Measurements from ENCODE around the gene RPTOR.
A peak's percentile ranks its signal among the peaks of the same experiment; 100 is the strongest.
"Not testable (repeated sequence)": the region's sequence is repeated elsewhere in the genome, so short reads cannot be mapped to it uniquely, and the experiment has no call there.

The RPTOR gene, protein sequence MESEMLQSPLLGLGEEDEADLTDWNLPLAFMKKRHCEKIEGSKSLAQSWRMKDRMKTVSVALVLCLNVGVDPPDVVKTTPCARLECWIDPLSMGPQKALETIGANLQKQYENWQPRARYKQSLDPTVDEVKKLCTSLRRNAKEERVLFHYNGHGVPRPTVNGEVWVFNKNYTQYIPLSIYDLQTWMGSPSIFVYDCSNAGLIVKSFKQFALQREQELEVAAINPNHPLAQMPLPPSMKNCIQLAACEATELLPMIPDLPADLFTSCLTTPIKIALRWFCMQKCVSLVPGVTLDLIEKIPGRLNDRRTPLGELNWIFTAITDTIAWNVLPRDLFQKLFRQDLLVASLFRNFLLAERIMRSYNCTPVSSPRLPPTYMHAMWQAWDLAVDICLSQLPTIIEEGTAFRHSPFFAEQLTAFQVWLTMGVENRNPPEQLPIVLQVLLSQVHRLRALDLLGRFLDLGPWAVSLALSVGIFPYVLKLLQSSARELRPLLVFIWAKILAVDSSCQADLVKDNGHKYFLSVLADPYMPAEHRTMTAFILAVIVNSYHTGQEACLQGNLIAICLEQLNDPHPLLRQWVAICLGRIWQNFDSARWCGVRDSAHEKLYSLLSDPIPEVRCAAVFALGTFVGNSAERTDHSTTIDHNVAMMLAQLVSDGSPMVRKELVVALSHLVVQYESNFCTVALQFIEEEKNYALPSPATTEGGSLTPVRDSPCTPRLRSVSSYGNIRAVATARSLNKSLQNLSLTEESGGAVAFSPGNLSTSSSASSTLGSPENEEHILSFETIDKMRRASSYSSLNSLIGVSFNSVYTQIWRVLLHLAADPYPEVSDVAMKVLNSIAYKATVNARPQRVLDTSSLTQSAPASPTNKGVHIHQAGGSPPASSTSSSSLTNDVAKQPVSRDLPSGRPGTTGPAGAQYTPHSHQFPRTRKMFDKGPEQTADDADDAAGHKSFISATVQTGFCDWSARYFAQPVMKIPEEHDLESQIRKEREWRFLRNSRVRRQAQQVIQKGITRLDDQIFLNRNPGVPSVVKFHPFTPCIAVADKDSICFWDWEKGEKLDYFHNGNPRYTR (N-terminal part only)

DNA sequence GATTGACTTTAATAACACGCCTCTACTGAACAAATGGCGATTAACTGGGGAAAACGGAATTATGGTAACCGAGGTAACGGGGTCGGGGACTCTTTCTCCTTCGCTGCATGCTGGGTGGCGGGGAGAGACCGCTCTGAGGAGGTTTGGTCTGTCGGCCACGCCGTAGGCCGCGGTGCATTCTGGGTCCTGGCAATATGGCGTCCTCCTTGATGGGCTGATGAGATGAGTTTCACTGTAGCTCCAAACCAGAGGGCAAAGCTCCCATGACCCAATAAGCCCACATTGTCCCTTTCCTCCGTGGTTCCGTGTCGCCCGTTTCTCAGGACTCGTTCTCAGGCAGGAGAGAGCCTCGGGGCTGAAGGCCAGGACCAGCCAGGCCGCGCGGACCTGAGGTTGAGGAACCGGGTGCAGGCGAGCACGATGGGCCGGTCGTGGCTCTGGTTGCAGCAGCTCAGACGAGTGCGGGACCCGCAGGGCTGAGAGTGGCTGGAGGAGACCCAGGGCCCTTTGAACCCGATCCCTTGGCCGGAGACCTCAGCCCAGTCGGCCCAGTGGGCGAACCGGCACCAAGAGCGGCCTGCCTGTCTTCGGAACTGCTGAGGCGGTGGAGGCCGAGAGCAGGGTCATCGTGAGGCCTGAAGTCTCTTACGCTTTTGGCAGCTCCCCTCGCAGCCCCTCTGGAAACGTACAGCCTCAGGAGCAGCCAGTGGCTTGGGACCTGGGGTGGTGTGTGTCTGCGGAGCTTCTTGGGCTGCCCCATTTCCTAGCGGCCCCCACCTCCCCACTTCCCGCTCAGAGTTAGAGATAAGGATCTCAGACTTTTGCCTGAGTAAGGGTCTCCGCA lies at the start of gene RPTOR:
TSS of gene RPTOR (plus strand) at position 184 of the 844 bp plus-strand sequence. CDS start 792 bp downstream, outside the sequence.
- peak; percentile 96 for DNase-seq

DNA sequence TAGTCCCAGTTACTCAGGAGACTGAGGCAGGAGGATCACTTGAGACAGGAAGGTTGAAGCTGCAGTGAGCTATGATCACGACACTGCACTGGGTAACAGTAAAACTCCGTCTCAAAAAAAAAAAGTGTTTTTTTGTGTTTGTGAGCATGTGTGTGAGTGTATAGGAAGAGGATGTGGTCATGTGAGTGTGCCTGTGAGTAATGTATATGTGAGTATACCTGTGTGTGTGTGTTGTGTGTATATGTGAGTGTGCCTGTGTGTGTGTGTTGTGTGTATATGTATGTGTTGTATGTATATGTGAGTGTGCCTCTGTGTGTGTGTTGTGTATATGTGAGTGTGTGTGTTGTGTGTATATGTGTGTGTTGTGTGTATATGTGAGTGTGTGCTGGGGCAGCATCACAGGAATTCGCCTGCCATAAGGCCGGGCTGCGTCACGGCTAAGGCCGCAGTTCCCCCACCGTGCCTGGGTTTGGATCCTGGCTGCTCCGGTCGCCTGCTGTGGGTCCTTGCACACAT lies 46.9 kb upstream of the RPTOR start:
- DNase-seq = no peak

DNA sequence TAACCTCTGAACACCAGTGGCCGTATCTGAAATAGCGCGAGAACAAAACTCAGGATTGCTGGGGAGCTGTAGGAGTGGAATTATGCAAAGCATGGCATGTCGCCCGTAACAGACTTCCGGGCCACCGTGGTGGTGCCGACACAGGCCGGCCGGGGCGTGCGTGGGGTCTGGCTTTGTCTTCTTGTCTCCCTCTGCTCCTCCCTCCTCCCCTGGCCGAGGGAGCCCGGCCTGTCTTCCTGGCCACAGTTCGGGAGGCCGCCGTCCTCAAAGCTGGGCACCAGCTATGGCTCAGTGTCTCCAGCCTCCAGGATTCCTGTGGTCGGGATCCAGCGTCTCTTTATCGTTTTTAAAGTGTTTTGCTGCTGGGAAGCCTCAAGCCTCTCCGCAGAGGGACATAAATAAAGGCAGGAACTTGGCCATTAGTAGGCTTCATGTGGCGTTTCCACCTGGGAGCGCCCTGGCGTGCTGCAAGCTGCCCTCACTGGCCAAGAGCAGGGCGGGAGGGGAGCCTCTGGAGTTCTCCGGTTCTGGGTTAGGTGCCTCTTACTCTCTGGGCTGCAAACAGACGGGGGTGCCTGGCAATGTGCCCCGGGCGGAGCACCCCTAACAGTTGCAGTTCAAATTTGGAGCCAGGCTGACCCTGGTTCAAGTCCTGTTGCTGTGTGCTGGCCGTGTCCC lies 46.3 kb upstream of the RPTOR start:
- DNase-seq = no peak

DNA sequence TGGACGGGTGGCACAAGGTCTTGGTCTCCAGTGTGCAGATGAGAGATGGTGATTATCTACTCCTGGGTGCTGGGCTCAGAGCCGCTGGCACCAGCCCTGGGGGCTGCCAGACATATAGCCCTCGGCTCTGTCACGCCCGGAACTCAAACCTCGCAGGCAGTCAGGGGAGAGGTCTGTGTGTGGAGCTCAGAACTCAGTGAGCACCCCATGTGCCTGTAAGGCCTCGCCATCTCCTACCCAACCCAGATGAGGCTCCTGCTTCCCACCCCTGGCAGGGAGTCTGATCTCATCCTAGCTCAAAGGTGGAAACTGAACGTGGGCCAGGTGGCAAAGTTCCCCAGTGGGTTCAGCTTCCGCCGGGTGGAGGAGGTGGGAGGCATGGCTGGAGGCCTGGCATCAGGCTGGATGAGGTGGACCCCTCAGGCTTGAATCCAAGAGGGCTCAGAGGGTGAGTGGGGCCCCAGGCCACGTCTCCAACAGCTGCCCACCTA lies 45.7 kb upstream of the RPTOR start:
- DNase-seq = no peak

DNA sequence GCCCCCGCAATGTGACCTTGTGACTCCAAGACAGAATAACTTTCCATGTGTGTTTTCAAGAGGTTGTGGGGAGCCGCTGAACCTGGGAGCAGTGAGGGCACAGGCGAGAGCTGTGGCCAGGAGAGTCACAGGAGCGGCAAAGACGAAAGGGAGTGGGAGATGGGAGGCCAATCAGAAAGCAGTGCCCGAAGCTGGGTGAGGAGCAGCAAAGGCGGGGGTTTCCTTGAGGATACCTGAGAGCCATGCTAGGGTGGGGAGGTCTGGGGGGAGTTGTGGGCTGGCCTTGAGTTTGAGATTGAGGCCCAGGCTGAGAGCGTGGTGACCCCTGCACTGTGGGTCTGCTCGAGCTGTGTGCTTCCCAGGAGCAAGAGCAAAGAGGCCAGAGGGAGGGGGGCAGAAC lies 45.1 kb upstream of the RPTOR start:
- DNase-seq = no peak

- no peak for DNase-seq
Measured at GRCh38 chr17:80499961-80500665, 44.5 kb upstream of the RPTOR start.

GRCh38 chr17:80501741-80502577 lies 42.7 kb upstream of the RPTOR start:
- DNase-seq = no peak

- DNase-seq = no peak
Measured at GRCh38 chr17:80502578-80502877, 42.1 kb upstream of the RPTOR start.

DNA sequence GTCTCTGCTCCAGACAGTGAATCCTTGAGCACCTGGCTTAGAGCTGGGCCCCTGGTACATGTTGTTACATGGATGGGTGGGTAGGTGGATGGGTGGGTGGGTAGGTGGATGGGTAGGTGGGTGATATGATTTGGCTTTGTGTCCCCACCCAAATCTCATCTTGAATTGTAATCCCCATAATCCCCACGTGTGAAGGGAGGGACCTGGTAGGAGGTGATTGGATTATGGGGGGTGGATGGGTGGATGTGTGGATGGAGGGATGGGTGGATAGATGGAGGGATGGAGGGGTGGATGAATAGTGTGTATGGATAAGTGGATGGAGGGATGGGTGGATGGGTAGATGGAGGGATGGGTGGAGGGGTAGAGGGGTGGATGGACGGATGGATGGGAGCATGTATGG lies 41.6 kb upstream of the RPTOR start:
- DNase-seq = peak; percentile 68

DNA sequence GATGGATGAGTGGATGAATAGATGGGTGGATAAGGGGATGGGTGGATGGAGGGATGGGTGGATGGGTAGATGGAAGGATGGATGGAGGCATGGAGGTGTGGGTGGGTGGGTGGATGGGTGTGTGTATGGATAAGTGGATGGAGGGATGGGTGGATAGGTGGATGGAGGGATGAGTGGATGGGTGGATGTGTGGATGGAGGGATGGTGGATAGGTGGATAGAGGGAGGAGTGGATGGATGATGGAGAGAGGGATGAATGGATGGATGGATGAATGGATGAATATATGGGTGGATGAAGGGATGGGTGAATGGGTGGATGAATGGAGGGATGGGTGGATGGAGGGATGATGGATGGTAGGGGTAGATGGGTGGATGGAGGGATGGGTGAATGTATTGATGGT lies 40.7 kb upstream of the RPTOR start:
- no peak for DNase-seq

DNA sequence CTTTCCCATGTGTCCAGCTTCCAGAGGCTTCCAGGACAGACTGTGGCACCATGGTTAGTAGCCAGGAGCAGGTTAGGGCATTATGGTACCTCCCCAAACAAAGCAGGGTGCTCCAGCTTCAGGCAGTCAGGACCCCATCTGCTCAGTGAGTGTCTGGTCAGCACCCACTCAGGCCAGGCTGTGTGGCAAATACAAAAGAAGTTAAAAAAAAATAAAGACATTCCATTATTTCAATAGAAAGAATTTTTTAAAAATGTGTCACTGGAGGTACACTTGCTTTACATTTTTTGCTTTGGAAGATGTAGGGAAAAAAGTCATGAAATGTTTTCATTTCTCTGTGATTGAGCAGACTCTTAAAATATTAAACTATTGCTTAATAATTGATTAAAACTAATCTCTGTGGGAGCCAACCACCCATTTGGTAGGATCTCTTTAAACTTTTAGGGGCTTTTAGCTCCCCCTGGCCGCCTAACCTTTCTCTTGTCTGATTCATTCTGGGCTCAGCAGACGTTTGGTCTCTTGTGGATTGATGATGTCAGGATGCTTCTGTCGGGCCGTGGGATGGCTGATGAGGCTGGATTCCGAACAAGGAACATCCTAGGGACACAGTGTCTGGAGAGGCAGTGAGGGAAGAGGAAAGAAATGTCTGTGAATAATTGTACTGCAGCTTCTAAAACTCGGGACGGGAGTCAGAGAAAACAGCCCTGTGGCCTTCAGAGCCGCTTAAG lies 39.8 kb upstream of the RPTOR start:
- DNase-seq = peak; percentile 42

DNA sequence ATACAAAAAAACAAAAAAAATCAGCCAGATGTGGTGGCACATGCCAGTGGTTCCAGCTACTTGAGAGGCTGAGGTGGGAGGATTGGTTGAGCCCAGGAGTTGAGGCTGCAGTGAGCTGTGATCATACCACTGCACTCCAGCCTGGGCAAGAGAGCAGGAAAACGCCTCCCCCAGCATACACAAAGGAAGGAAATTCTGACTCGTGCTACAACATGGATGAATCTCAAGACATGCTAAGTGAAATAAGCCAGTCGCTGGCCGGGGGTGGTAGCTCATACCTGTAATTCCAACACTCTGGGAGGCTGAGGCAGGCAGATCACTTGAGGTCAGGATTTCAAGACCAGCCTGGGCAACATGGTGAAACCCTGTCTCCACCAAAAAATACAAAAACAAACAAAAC lies 37.5 kb upstream of the RPTOR start:
- DNase-seq = not testable (repeated sequence)

- DNase-seq = no peak
Measured at GRCh38 chr17:80507965-80508364, 36.7 kb upstream of the RPTOR start.

DNA sequence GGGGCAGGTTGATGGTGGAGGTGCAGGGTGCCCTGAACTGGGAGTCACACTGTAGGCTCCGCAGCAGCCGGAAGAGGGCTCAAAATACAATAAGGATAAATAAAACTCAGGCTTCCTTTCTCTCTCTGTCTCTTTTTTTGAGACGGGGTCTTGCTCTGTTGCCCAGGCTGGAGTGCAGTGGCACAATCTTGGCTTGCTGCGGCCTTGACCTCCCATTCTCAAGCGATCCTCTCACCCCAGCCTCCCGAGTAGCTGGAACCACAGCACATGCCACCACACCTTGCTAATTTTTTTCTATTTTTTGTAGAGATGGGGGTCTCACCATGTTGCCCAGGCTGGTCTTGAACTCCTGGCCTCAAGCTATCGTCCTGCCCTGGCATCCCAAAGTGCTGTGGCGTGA lies 35.3 kb upstream of the RPTOR start:
- no peak for DNase-seq

- no peak for DNase-seq
Measured at GRCh38 chr17:80510132-80510531, 34.5 kb upstream of the RPTOR start.

GRCh38 chr17:80510772-80511171 lies 33.9 kb upstream of the RPTOR start:
- no peak for DNase-seq

DNA sequence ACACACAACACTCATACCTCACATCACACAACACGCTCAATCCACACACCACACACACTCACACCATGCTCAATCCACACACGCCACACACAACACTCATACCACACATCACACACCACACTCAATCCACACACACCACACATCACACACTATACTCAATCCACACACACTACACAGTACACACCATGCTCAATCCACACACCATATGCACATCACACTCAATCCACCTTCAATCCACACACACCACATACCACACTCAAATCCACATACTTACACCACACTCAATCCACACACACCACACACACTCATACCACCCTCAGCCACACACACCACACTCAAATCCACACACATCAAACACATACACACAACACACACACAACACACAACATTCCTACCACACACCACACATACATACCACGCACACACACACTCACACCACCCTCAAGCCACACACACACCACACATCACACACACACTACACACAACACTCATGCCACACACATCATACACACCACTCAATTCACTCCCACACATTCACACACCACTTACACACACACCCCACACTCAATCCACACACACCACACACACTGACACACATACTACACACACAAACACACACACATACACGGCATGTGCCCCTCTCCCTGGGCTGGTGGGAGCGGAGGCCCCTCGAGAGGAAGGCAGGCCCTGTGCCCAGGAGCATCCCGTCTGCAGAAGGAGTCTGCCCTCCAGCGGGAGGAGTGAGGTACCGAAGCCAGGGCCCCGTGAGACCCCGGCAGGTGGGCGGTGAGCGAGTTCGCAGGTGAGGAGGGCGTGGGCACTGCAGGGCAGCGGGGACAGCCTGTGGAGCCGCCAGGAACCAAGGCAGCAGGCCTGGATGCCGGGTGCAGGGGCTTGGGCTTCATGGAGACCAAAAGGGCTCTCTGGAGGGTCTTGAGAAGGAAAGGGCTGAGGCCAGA lies 33.1 kb upstream of the RPTOR start:
- DNase-seq = no peak

- DNase-seq = no peak
Measured at GRCh38 chr17:80512233-80512632, 32.4 kb upstream of the RPTOR start.

All from NCI-H82 (cell line).